HCT116 (cell line): ENCODE data around the gene YLPM1. TPM values are rescaled to one million over a fixed set of nuclear protein-coding genes. Genes with fewer than 3 reads are reported as not detected.

Experiments
- ATAC-seq: fragments of 200-7000 bp; cut with Tn5 transposase; 2 replicates; pipeline ENCODE4 v1.9.1; 2020; ENCODE audit warnings: mild to moderate bottlenecking, moderate library complexity
- BruUV-seq: library from RNA; stranded (reverse); fragments of 400-500 nt; replicated peaks from 2 replicates; lab custom pipeline; 2021; lab: Mats Ljungman, UMichigan
- CTCF ChIA-PET: fragments of 300-600 bp; sonication (Branson Sonifier 250); formaldehyde crosslinking; loops from one replicate; lab custom pipeline; 2021; ENCODE audit warnings: antibody characterized with exemption; lab: Charles Lee
- POLR2A ChIA-PET: fragments of 300-600, 350-600 bp; sonication (Branson Sonifier 250); formaldehyde crosslinking; loops from one replicate; lab custom pipeline; 2021; ENCODE audit warnings: antibody characterized with exemption; lab: Charles Lee
- RAD21 ChIA-PET, 2 experiments: fragments of 300-600 bp; sonication (Branson Sonifier 250); formaldehyde crosslinking; loops; one replicate each; lab custom pipeline; 2023; ENCODE audit warnings: low total read pairs in 2 of 2; ENCODE audit not compliant: uncharacterized antibody in 2 of 2, unreplicated experiment in 2 of 2, low non-redundant PET in 1 of 2; lab: Charles Lee
- DNase-seq: peaks from one replicate; pipeline ENCODE4 v3.0.0-alpha.2; 2010; ENCODE audit warnings: low read depth, low spot score
- H2AFZ ChIP-seq: fragments of 200-600 bp; shearing (Covaris generic), sonication (generic); 2 replicates; pipeline ENCODE4 v1.6.1; 2017; ENCODE audit warnings: low read depth, mixed run types, mixed read lengths, antibody characterized with exemption, low read length; ENCODE audit not compliant: poor library complexity, severe bottlenecking
- H3K27ac ChIP-seq: 2 replicates; pipeline ENCODE4 v1.5.1; 2012; ENCODE audit warnings: low read depth, low read length
- H3K27me3 ChIP-seq: fragments of 200-600 bp; sonication (generic); 2 replicates; pipeline ENCODE4 v1.6.1; 2016; ENCODE audit warnings: mixed run types, low read length, mixed read lengths; ENCODE audit not compliant: insufficient read depth
- H3K36me3 ChIP-seq, 2 experiments: fragments of 200-500 bp in 1 of 2; fragments of 200-600 bp in 1 of 2; sonication (Bioruptor generic) in 1 of 2; sonication (generic) in 1 of 2; 2 replicates each; pipeline versions ENCODE4 v1.5.1 to v1.6.1; 2014 to 2016; ENCODE audit warnings: low read length in 2 of 2, inconsistent platforms in 1 of 2, mixed read lengths in 1 of 2, mixed run types in 1 of 2; ENCODE audit not compliant: insufficient read depth in 2 of 2, control insufficient read depth in 1 of 2
- H3K4me1 ChIP-seq, 2 experiments: fragments of 200-600 bp in 1 of 2; sonication (generic) in 1 of 2; 2 replicates each; pipeline versions ENCODE4 v1.5.1 to v1.6.1; 2012 to 2017; ENCODE audit warnings: low read length in 2 of 2, inconsistent platforms in 1 of 2, mild to moderate bottlenecking in 1 of 2, mixed read lengths in 1 of 2, mixed run types in 1 of 2, moderate library complexity in 1 of 2; ENCODE audit not compliant: insufficient read depth in 2 of 2, control insufficient read depth in 1 of 2
- H3K4me2 ChIP-seq: fragments of 200-600 bp; sonication (generic); 2 replicates; pipeline ENCODE4 v1.6.1; 2017; ENCODE audit warnings: mixed run types, low read length, mixed read lengths
- H3K4me3 ChIP-seq, 2 experiments: fragments of 200-600 bp in 1 of 2; sonication (generic) in 1 of 2; replicated peaks in 1 of 2; 2 replicates each; pipeline ENCODE4 v1.5.1; 2011 to 2016; ENCODE audit warnings: low read length in 2 of 2, control low read depth in 1 of 2, low read depth in 1 of 2, mild to moderate bottlenecking in 1 of 2, mixed read lengths in 1 of 2, mixed run types in 1 of 2
- H3K79me2 ChIP-seq: fragments of 200-600 bp; sonication (generic); 2 replicates; pipeline ENCODE4 v1.6.1; 2017; ENCODE audit warnings: mild to moderate bottlenecking, mixed run types, low read length, moderate library complexity, mixed read lengths; ENCODE audit not compliant: insufficient read depth
- H3K9ac ChIP-seq: fragments of 200-600 bp; sonication (generic); 2 replicates; pipeline ENCODE4 v1.6.1; 2016; ENCODE audit warnings: low read length, mixed read lengths
- H3K9me2 ChIP-seq: fragments of 200-600 bp; sonication (generic), shearing (Covaris generic); 2 replicates; pipeline ENCODE4 v1.6.1; 2017; ENCODE audit warnings: mixed run types, mild to moderate bottlenecking, moderate library complexity; ENCODE audit not compliant: insufficient read depth
- H3K9me3 ChIP-seq, 2 experiments: fragments of 200-500 bp in 1 of 2; fragments of 200-600 bp in 1 of 2; sonication (Bioruptor generic) in 1 of 2; sonication (generic) in 1 of 2; 2 replicates each; pipeline ENCODE4 v1.6.1; 2014 to 2017; ENCODE audit warnings: low read length in 2 of 2, mixed read lengths in 2 of 2, inconsistent platforms in 1 of 2, low read depth in 1 of 2, mild to moderate bottlenecking in 1 of 2, mixed run types in 1 of 2, moderate library complexity in 1 of 2; ENCODE audit not compliant: control insufficient read depth in 1 of 2, insufficient read depth in 1 of 2
- H4K20me1 ChIP-seq: fragments of 200-600 bp; sonication (generic), shearing (Covaris generic); 2 replicates; pipeline ENCODE4 v1.6.1; 2017; ENCODE audit warnings: mixed run types, mild to moderate bottlenecking, moderate library complexity; ENCODE audit not compliant: insufficient read depth
- ATF3 ChIP-seq: IDR thresholded peaks from 2 replicates; pipeline ENCODE4 v1.6.1; 2012
- CBX3 ChIP-seq: IDR thresholded peaks from 2 replicates; pipeline ENCODE4 v1.6.1; 2012; ENCODE audit warnings: low read depth
- CEBPB ChIP-seq: IDR thresholded peaks from 2 replicates; pipeline ENCODE4 v1.6.1; 2012; ENCODE audit warnings: low read depth
- CTCF ChIP-seq, 3 experiments: fragments of 200-600 bp in 1 of 3; sonication (generic) in 1 of 3; IDR thresholded peaks in 2 of 3; conservative IDR thresholded peaks in 1 of 3; 2 replicates each; pipeline ENCODE4 v1.5.1; 2012 to 2017; ENCODE audit warnings: low read depth in 2 of 3, low read length in 2 of 3, antibody characterized with exemption in 1 of 3, borderline replicate concordance in 1 of 3, control low read depth in 1 of 3, mild to moderate bottlenecking in 1 of 3, mixed read lengths in 1 of 3, mixed run types in 1 of 3, moderate library complexity in 1 of 3; ENCODE audit not compliant: insufficient read depth in 1 of 3
- EGR1 ChIP-seq: IDR thresholded peaks from 2 replicates; pipeline ENCODE4 v1.6.1; 2012; ENCODE audit warnings: low read depth
- ELF1 ChIP-seq: IDR thresholded peaks from 2 replicates; pipeline ENCODE4 v1.6.1; 2012; ENCODE audit warnings: low read depth, borderline replicate concordance
- EZH2 ChIP-seq: fragments of 200-600 bp; sonication (generic); IDR thresholded peaks from 2 replicates; pipeline ENCODE4 v1.6.1; 2017; ENCODE audit warnings: antibody characterized with exemption, mixed run types
- EZH2phosphoT487 ChIP-seq: fragments of 200-600 bp; IDR thresholded peaks from 2 replicates; pipeline ENCODE4 v1.6.1; 2018; ENCODE audit warnings: antibody characterized with exemption, borderline replicate concordance
- FOSL1 ChIP-seq: IDR thresholded peaks from 2 replicates; pipeline ENCODE4 v1.6.1; 2012; ENCODE audit warnings: low read depth
- JUND ChIP-seq: IDR thresholded peaks from 2 replicates; pipeline ENCODE4 v1.6.1; 2012
- POLR2A ChIP-seq: IDR thresholded peaks from 2 replicates; pipeline ENCODE4 v1.7.0; 2011; ENCODE audit warnings: borderline replicate concordance; ENCODE audit not compliant: insufficient read depth, insufficient read length; ENCODE audit errors: extremely low read depth
- REST ChIP-seq: IDR thresholded peaks from 2 replicates; pipeline ENCODE4 v1.6.1; 2012; ENCODE audit warnings: low read depth
- SIN3A ChIP-seq: IDR thresholded peaks from 2 replicates; pipeline ENCODE4 v1.6.1; 2012; ENCODE audit warnings: low read depth
- SP1 ChIP-seq: IDR thresholded peaks from 2 replicates; pipeline ENCODE4 v1.6.1; 2012; ENCODE audit warnings: low read depth
- ZNF274 ChIP-seq: fragments of 200-500 bp; sonication (Bioruptor generic); IDR thresholded peaks from 2 replicates; pipeline ENCODE4 v1.6.1; 2014; ENCODE audit warnings: mild to moderate bottlenecking, low read depth, low read length, inconsistent platforms
- intact Hi-C: fragments of 100-400 bp; cut with micrococcal nuclease; formaldehyde crosslinking; loops from 2 replicates; pipeline ENCODE4 v1.10.0; 2022
- total RNA-seq: library from RNA; stranded (reverse); gene quantifications from one replicate; pipeline ENCODE4 v1.2.1, GENCODE V29; 2021; ENCODE audit not compliant: unreplicated experiment

Gene YLPM1
- total RNA-seq, 1 experiment from 2014 or later, result 55.1 TPM

GRCh38 chr14:74794947-74795346 lies 31.8 kb downstream of the YLPM1 start:
- ChIA-PET RAD21 (no interaction called here), POLR2A (no interaction called here), CTCF (interaction anchor here (1.7 kb wide), 1 partner anchor 9 kb away, joined by 4 read pairs; no protein-coding TSS in a partner anchor)
- ATAC-seq (no peak), DNase-seq (no peak)
- Histone ChIP-seq H3K4me2 (no peak overlapping the region), H2AFZ (no peak overlapping the region), H3K9ac (no peak overlapping the region), H3K9me3 (no peaks in the 10 kb centered on the region), H3K27ac (no peak overlapping the region), H3K27me3 (no peaks in the 10 kb centered on the region), H3K36me3 (peaks cover 12 to 20% of the 10 kb centered on the region in 2 experiments; a peak in 3 of 4 replicates), H3K79me2 (peaks cover 95% of the 10 kb centered on the region), H3K4me1 (no peaks in the 10 kb centered on the region), H3K4me3 (no peak overlapping the region), H3K9me2 (no peaks in the 10 kb centered on the region), H4K20me1 (peaks cover 3% of the 10 kb centered on the region; the same call in 1 of the 2 replicates)
- TF ChIP-seq SP1 (no peak), ATF3 (no peak), FOSL1 (no peak), EZH2phosphoT487 (no peak)
- no TSS peak for BruUV-seq
- intact Hi-C loops, result no loop called here

DNA sequence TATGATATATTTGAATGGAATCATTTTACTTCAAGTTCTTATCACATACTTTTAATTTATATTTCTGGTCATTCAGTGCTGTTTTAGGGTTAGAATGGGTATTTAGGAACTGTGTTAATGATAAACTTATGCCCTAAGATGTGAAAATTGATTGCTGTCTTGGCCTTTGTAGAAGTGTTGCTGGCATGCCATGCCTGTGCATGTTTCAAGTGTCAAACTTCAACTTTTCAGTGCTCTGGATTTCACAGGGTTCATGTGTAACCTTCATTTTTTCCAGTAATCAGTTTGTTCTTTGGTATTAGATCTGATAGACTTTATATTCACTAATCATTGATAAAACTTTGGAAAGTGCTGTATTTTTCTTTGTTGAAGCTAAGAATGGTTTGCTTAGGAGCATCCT lies 36.6 kb downstream of the YLPM1 start:
- RAD21 ChIA-PET, result no interaction called here
- no peak overlapping the region for H3K27ac ChIP-seq
- H3K9me2 ChIP-seq, result no peaks in the 10 kb centered on the region
- DNase-seq (no peak), ATAC-seq (no peak)
- POLR2A ChIA-PET, result no interaction called here
- no peaks in the 10 kb centered on the region for H3K27me3 ChIP-seq
- no peak for TF ChIP-seq POLR2A
- TF ChIP-seq EGR1, result no peak
- TF ChIP-seq EZH2, result no peak
- no peak for TF ChIP-seq JUND
- TF ChIP-seq CBX3, result no peak
- TF ChIP-seq CEBPB, result no peak
- no peak for TF ChIP-seq ELF1
- no peak for TF ChIP-seq ZNF274
- no peak for TF ChIP-seq REST
- no peak for TF ChIP-seq CTCF (IDR thresholded peaks at IDR 0.05 in 2 of 3, conservative IDR thresholded peaks at IDR 0.05 in 1 of 3; ENCODE audit: borderline replicate concordance in 1 of 3, insufficient read depth in 1 of 3, low read depth in 2 of 3, low read length in 2 of 3)
- TF ChIP-seq SIN3A, result no peak
- H3K4me2 ChIP-seq, result no peak overlapping the region
- no peaks in the 10 kb centered on the region for H3K9me3 ChIP-seq
- H3K79me2 ChIP-seq, result peaks cover 62% of the 10 kb centered on the region
- peaks cover 25 to 28% of the 10 kb centered on the region in 2 experiments; a peak in 3 of 4 replicates for H3K36me3 ChIP-seq
- no peaks in the 10 kb centered on the region; the same call in 1 of the 2 replicates for H4K20me1 ChIP-seq
- intact Hi-C loops, result loop anchor here (5.0 kb wide), 1 partner anchor 437 kb away; no protein-coding TSS in a partner anchor
- H3K4me3 ChIP-seq, result no peak overlapping the region
- CTCF ChIA-PET, result no interaction called here
- H2AFZ ChIP-seq, result no peak overlapping the region
- no TSS peak for BruUV-seq
- H3K4me1 ChIP-seq, result no peaks in the 10 kb centered on the region
- no peak overlapping the region for H3K9ac ChIP-seq
